NCI-H2029 (cell line): ENCODE measurements around the gene C11orf58.

ENCODE experiments used
- DNase-seq: peaks from one replicate; lab custom pipeline; 2025; lab: John Stamatoyannopoulos, UW

The C11orf58 gene

GRCh38 chr11:16804104-16804947 is 65.9 kb downstream of the C11orf58 start:
- DNase-seq, result peak; percentile 79

- DNase-seq, result no peak
Measured at GRCh38 chr11:16805938-16806337, 67.5 kb downstream of the C11orf58 start.

GRCh38 chr11:16806791-16807190 is 68.3 kb downstream of the C11orf58 start:
- DNase-seq, result peak; percentile 27

GRCh38 chr11:16807306-16807705 is 68.9 kb downstream of the C11orf58 start:
- DNase-seq, result no peak
